Chondrocyte (in vitro differentiated cells): Measurements from ENCODE around the gene PANK3. TPM values are rescaled to one million over a fixed set of nuclear protein-coding genes. Genes with fewer than 3 reads are reported as not detected.

Experiments used
- DNase-seq: peaks from one replicate; pipeline ENCODE4 v3.0.0; 2021; ENCODE audit warnings: mixed read lengths, low spot score
- H3K27ac Mint-ChIP-seq: one replicate; pipeline ENCODE4 v1.8.0; 2021; ENCODE audit warnings: mild to moderate bottlenecking, moderate library complexity, mixed read lengths; ENCODE audit not compliant: unreplicated experiment
- H3K27me3 Mint-ChIP-seq: 2 replicates; pipeline ENCODE4 v1.8.0; 2021; ENCODE audit warnings: low read depth, mixed read lengths
- H3K36me3 Mint-ChIP-seq: 2 replicates; pipeline ENCODE4 v1.8.0; 2021; ENCODE audit warnings: low read depth, mixed read lengths
- H3K4me1 Mint-ChIP-seq: 2 replicates; pipeline ENCODE4 v1.8.0; 2021; ENCODE audit warnings: low read depth, mild to moderate bottlenecking, mixed read lengths
- H3K4me3 Mint-ChIP-seq: one replicate; pipeline ENCODE4 v1.8.0; 2021; ENCODE audit warnings: mild to moderate bottlenecking, moderate library complexity, mixed read lengths; ENCODE audit not compliant: unreplicated experiment
- H3K9me3 Mint-ChIP-seq: 2 replicates; pipeline ENCODE4 v1.8.0; 2021; ENCODE audit warnings: low read depth, mixed read lengths
- total RNA-seq: library from RNA; stranded (reverse); gene quantifications from 3 replicates; pipeline ENCODE4 v1.2.1, GENCODE V29; 2021
- TF ChIP-seq, protein P1 (sequence below): fragments of 200-600 bp; sonication (generic); IDR thresholded peaks from 2 replicates; pipeline ENCODE4 v1.5.0; 2021; ENCODE audit warnings: antibody characterized with exemption, mild to moderate bottlenecking, moderate library complexity

Gene PANK3
- total RNA-seq, 1 donor from 2014 or later, result 112 TPM

DNA sequence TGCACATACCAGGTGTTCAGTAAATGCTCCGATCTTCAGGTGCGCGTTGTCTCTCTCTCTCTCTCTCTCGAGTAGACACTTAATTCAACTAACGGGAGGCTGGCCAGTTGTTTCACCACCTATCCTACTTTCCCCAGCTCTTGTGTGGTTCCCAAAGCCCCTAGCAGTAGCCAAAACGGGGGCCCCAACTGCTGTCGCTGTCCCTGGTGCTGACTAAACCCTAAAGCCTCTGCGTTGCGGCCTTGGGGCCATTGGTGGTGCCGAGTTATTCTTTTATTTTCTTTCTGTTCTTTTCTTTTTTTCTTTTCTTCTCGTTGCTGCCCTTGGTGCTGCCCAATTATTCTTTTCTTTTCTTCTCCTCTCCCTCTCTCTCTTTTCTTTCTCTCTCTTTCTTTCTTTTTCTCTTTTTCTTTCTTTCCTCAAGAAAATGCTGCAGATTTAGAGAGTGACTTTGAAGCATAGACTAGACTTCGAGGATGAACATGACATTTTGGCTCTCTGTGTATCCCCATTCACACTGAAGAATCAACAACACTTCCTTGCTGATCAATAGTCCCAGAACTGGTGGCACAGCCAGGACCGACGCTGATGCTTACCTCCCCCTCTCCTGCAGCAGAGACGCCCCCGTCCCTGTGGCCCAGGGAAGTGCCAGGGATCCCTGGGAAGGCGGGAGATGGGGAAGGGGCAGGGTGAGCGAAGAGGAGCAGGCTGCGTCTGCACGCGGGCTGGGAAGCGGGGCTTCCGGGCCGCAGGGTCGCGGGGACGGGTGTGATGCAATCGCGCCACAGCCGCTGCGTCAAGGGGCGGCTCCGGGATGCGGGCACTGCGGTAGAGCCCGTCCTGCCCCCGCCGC lies 50.4 kb downstream of the PANK3 start, which contains the start of gene FBLL1:
Gene FBLL1 (plus strand): TSS at position 785 of the 853 bp plus-strand sequence. CDS start 200 bp downstream, outside the sequence.
- TF ChIP-seq, protein P1, sequence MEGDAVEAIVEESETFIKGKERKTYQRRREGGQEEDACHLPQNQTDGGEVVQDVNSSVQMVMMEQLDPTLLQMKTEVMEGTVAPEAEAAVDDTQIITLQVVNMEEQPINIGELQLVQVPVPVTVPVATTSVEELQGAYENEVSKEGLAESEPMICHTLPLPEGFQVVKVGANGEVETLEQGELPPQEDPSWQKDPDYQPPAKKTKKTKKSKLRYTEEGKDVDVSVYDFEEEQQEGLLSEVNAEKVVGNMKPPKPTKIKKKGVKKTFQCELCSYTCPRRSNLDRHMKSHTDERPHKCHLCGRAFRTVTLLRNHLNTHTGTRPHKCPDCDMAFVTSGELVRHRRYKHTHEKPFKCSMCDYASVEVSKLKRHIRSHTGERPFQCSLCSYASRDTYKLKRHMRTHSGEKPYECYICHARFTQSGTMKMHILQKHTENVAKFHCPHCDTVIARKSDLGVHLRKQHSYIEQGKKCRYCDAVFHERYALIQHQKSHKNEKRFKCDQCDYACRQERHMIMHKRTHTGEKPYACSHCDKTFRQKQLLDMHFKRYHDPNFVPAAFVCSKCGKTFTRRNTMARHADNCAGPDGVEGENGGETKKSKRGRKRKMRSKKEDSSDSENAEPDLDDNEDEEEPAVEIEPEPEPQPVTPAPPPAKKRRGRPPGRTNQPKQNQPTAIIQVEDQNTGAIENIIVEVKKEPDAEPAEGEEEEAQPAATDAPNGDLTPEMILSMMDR, result no peak
- Mint-ChIP-seq H3K36me3 (peaks cover 1% of the 10 kb centered on the region), H3K4me3 (peak within 1 kb of the TSS; percentile 76), H3K4me1 (peaks cover 17% of the 10 kb centered on the region), H3K27ac (peak within 1 kb of the TSS; percentile 64), H3K27me3 (no peaks in the 10 kb centered on the region), H3K9me3 (peaks cover 3% of the 10 kb centered on the region)
- no peak for DNase-seq

DNA sequence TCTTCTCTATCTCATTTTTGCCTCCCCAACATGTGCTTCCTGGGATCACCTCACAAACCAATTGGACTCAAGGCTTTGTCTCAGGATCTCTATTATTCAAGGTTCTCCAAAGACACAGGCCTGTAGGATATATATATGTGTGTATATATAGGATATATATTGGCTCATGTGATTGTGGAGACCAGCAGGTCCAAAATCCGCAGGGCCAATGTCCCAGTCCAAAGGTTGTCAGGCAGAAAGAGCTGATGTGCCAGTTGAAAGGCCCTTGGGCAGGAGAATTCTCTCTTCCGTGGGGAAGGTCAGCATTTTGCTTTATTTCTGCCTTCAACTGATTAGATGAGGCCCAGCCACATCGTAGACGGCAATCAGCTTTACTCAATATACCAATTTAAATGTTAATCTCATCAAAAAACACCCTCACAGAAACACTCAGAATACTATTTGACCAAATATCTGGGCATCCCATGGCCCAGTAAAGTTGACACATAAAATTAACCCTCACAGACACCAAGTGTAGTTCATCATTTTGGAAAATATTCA lies 51.3 kb downstream of the PANK3 start:
- no peak overlapping the region for H3K27ac Mint-ChIP-seq
- no peak for DNase-seq
- TF ChIP-seq, protein P1, result no peak
- H3K36me3 Mint-ChIP-seq, result peaks cover 1% of the 10 kb centered on the region
- peaks cover 3% of the 10 kb centered on the region for H3K9me3 Mint-ChIP-seq
- no peak overlapping the region for H3K4me3 Mint-ChIP-seq
- H3K4me1 Mint-ChIP-seq, result peaks cover 17% of the 10 kb centered on the region
- no peaks in the 10 kb centered on the region for H3K27me3 Mint-ChIP-seq

DNA sequence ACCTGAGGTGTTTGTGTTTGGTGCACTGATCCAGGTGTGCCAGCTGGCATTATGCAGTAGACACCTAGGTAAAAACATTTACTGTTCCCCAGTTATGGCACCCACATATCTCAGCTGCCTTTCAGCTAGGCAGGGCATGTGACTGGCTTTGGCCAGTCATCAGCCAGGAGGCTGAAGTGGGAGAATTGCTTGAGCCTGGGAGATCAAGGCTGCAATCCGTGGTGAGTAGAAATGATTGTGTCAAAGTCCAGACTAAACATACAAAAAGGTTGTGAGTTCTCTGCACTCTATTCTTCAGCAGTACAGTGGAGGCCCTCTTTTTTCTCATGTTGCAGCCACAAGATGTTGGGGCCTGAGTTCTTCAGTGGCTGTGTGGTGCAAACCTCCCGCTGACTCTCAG lies 53.3 kb downstream of the PANK3 start:
- TF ChIP-seq, protein P1, result no peak
- peaks cover 1% of the 10 kb centered on the region for H3K36me3 Mint-ChIP-seq

DNA sequence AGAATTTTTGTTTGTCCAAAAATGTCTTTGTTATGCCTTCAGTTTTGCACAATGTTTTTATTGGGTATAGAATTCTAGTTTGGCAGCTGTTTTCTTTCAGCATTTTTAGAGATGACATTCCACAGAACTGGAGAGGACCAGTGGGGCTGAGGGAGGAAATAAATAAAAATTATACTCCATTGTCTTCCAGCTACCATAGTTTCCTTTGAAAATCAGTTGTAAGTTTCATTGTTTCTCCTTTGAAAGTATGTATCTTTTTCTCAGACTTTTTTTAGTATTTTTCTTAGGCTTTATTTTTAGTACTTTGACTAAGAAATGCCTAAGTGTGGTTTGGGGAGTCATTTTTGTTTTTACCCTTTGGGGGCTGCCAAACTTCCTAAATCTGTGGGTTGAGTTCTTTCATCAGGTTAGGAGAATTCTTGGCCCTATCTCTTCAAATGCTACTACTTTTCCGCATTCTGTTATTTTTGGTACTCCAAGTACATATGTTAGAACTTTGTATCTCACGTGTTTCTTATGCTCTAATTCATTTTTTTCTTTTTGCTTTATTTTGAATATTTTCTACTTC lies 65.2 kb downstream of the PANK3 start:
- no peaks in the 10 kb centered on the region for H3K27me3 Mint-ChIP-seq

More for the DNA sequence above, 53.3 kb downstream of the PANK3 start:
- Mint-ChIP-seq H3K4me3 (no peak overlapping the region), H3K27me3 (no peaks in the 10 kb centered on the region), H3K4me1 (peaks cover 17% of the 10 kb centered on the region), H3K27ac (no peak overlapping the region), H3K9me3 (peaks cover 3% of the 10 kb centered on the region)
- no peak for DNase-seq

More for the DNA sequence above, 65.2 kb downstream of the PANK3 start:
- DNase-seq, result no peak
- peaks cover 79% of the 10 kb centered on the region for H3K36me3 Mint-ChIP-seq
- no peak overlapping the region for H3K27ac Mint-ChIP-seq
- TF ChIP-seq, protein P1, result no peak
- H3K4me3 Mint-ChIP-seq, result no peak overlapping the region
- no peaks in the 10 kb centered on the region for H3K4me1 Mint-ChIP-seq
- peaks cover 20% of the 10 kb centered on the region for H3K9me3 Mint-ChIP-seq
